PC-9 (cell line): ENCODE results near the gene MICAL2. TPM values are rescaled to one million over a fixed set of nuclear protein-coding genes. Genes with fewer than 3 reads are reported as not detected.

ENCODE experiments used
- BruUV-seq: library from RNA; stranded (reverse); fragments of 400-500 nt; replicated peaks from 2 replicates; lab custom pipeline; 2021; lab: Mats Ljungman, UMichigan
- CTCF ChIA-PET: fragments of 300-600 bp; sonication (Branson Sonifier 250); formaldehyde crosslinking; loops from one replicate; lab custom pipeline; 2022; ENCODE audit warnings: antibody characterized with exemption; lab: Charles Lee
- POLR2A ChIA-PET: fragments of 300-600 bp; sonication (Branson Sonifier 250); formaldehyde crosslinking; loops from one replicate; lab custom pipeline; 2022; ENCODE audit warnings: antibody characterized with exemption; ENCODE audit not compliant: unreplicated experiment; lab: Charles Lee
- DNase-seq, 2 experiments: peaks; one replicate each; pipeline versions ENCODE4 v3.0.0 to v3.0.0-alpha.2; 2015 to 2022; ENCODE audit warnings: mixed read lengths in 1 of 2
- H2AFZ ChIP-seq: fragments of 200-600 bp; sonication (generic); 2 replicates; pipeline ENCODE4 v1.8.1; 2017; ENCODE audit warnings: antibody characterized with exemption
- H3F3A ChIP-seq: fragments of 200-600 bp; sonication (generic); 2 replicates; pipeline ENCODE4 v1.8.1; 2017; ENCODE audit warnings: antibody characterized with exemption, mild to moderate bottlenecking, low read depth; ENCODE audit not compliant: insufficient read depth
- H3K27ac ChIP-seq: fragments of 200-600 bp; sonication (generic); 2 replicates; pipeline ENCODE4 v1.6.1; 2016; ENCODE audit warnings: mixed run types
- H3K27me3 ChIP-seq: fragments of 200-600 bp; sonication (generic); 2 replicates; pipeline ENCODE4 v1.6.1; 2016; ENCODE audit warnings: low read depth, mixed run types; ENCODE audit not compliant: insufficient read depth
- H3K36me3 ChIP-seq: fragments of 200-600 bp; sonication (generic); 2 replicates; pipeline ENCODE4 v1.6.1; 2016; ENCODE audit warnings: low read depth, mixed run types
- H3K4me1 ChIP-seq: fragments of 200-600 bp; sonication (generic); replicated peaks from 2 replicates; pipeline ENCODE4 v1.6.1; 2016; ENCODE audit warnings: mixed run types; ENCODE audit not compliant: insufficient read depth
- H3K4me2 ChIP-seq: fragments of 200-600 bp; sonication (generic); 2 replicates; pipeline ENCODE4 v1.6.1; 2017; ENCODE audit warnings: mixed run types
- H3K4me3 ChIP-seq: fragments of 200-600 bp; sonication (generic); 2 replicates; pipeline ENCODE4 v1.6.1; 2016; ENCODE audit warnings: mixed run types
- H3K79me2 ChIP-seq: fragments of 200-600 bp; sonication (generic); 2 replicates; pipeline ENCODE4 v1.6.1; 2017; ENCODE audit warnings: low read depth, mixed run types
- H3K9me2 ChIP-seq: fragments of 200-600 bp; sonication (generic); 2 replicates; pipeline ENCODE4 v1.8.1; 2017; ENCODE audit warnings: mild to moderate bottlenecking; ENCODE audit not compliant: insufficient read depth
- H3K9me3 ChIP-seq: fragments of 200-600 bp; sonication (generic); 2 replicates; pipeline ENCODE4 v1.8.1; 2016; ENCODE audit warnings: low read depth; ENCODE audit not compliant: insufficient read depth
- H4K20me1 ChIP-seq: fragments of 200-600 bp; sonication (generic); 2 replicates; pipeline ENCODE4 v1.8.1; 2017; ENCODE audit not compliant: insufficient read depth
- CTCF ChIP-seq: fragments of 200-600 bp; sonication (generic); conservative IDR thresholded peaks from 2 replicates; pipeline ENCODE4 v1.6.1; 2017; ENCODE audit warnings: mixed run types, antibody characterized with exemption, mild to moderate bottlenecking, moderate library complexity
- EZH2 ChIP-seq: fragments of 200-600 bp; sonication (generic); IDR thresholded peaks from 2 replicates; pipeline ENCODE4 v1.8.0; 2017; ENCODE audit warnings: antibody characterized with exemption, low read depth
- intact Hi-C: fragments of 100-400 bp; cut with micrococcal nuclease; formaldehyde crosslinking; loops from one replicate; pipeline ENCODE4 v1.10.0; 2022; ENCODE audit not compliant: unreplicated experiment
- total RNA-seq: library from RNA; stranded (reverse); gene quantifications from 2 replicates; pipeline ENCODE4 v1.2.3, GENCODE V29; 2021

MICAL2 gene
- total RNA-seq, 1 experiment from 2014 or later, result 32.4 TPM

- no peaks in the 10 kb centered on the region for H3K79me2 ChIP-seq
- H3K4me1 ChIP-seq, result 0 out of 2 replicates have a peak, but pooled peaks cover 7% of the 10 kb centered on the region
- ChIA-PET POLR2A (no interaction called here), CTCF (no interaction called here)
- H3K27ac ChIP-seq, result no peak overlapping the region
- no peaks in the 10 kb centered on the region for H3K9me3 ChIP-seq
- intact Hi-C loops, result no loop called here
- H3K9me2 ChIP-seq, result no peaks in the 10 kb centered on the region
- H3F3A ChIP-seq, result no peaks in the 10 kb centered on the region
- TF ChIP-seq EZH2 (no peak), CTCF (no peak)
- no peak for DNase-seq
- no TSS peak for BruUV-seq
- no peaks in the 10 kb centered on the region for H3K27me3 ChIP-seq
- 0 out of 2 replicates have a peak, but pooled peaks cover 2% of the 10 kb centered on the region for H3K36me3 ChIP-seq
- no peak overlapping the region for H3K4me2 ChIP-seq
- H3K4me3 ChIP-seq, result no peak overlapping the region
- H2AFZ ChIP-seq, result no peak overlapping the region
- H4K20me1 ChIP-seq, result no peaks in the 10 kb centered on the region
These were observed 38.1 kb downstream of the MICAL2 start for GRCh38 chr11:12148466-12148865.

- Histone ChIP-seq H3K4me2 (no peak overlapping the region), H3K4me1 (0 out of 2 replicates have a peak, but pooled peaks cover 3% of the 10 kb centered on the region), H3K9me3 (no peaks in the 10 kb centered on the region), H3K27ac (no peak overlapping the region), H3K36me3 (0 out of 2 replicates have a peak, but pooled peaks cover 3% of the 10 kb centered on the region), H4K20me1 (no peaks in the 10 kb centered on the region), H3K27me3 (no peaks in the 10 kb centered on the region), H3K79me2 (no peaks in the 10 kb centered on the region), H2AFZ (no peak overlapping the region), H3K9me2 (no peaks in the 10 kb centered on the region), H3F3A (no peaks in the 10 kb centered on the region), H3K4me3 (no peak overlapping the region)
- BruUV-seq, result no TSS peak
- POLR2A ChIA-PET, result no interaction called here
- no peak for TF ChIP-seq CTCF
- no peak for TF ChIP-seq EZH2
- no peak for DNase-seq
- intact Hi-C loops, result no loop called here
- CTCF ChIA-PET, result no interaction called here
These were observed 38.5 kb downstream of the MICAL2 start for GRCh38 chr11:12148882-12149281.

GRCh38 chr11:12149672-12150225 is 39.4 kb downstream of the MICAL2 start:
- POLR2A ChIA-PET, result no interaction called here
- no TSS peak for BruUV-seq
- no peaks in the 10 kb centered on the region for H3K79me2 ChIP-seq

More at GRCh38 chr11:12149672-12150225, 39.4 kb downstream of the MICAL2 start:
- H3K36me3 ChIP-seq, result 0 out of 2 replicates have a peak, but pooled peaks cover 3% of the 10 kb centered on the region
- no peaks in the 10 kb centered on the region for H3K9me3 ChIP-seq
- H3K9me2 ChIP-seq, result no peaks in the 10 kb centered on the region
- no peak for DNase-seq
- H3K4me3 ChIP-seq, result no peak overlapping the region
- no peaks in the 10 kb centered on the region for H4K20me1 ChIP-seq
- H3K27ac ChIP-seq, result no peak overlapping the region
- no peaks in the 10 kb centered on the region for H3F3A ChIP-seq
- no peaks in the 10 kb centered on the region for H3K4me1 ChIP-seq
- CTCF ChIA-PET, result no interaction called here
- no peak overlapping the region for H2AFZ ChIP-seq
- H3K27me3 ChIP-seq, result no peaks in the 10 kb centered on the region
- TF ChIP-seq CTCF (no peak), EZH2 (no peak)
- intact Hi-C loops, result no loop called here
- no peak overlapping the region for H3K4me2 ChIP-seq
